HG03442 (cell line): ENCODE results near the gene THEM4.
"Not testable (repeated sequence)": the region's sequence is repeated elsewhere in the genome, so short reads cannot be mapped to it uniquely, and the experiment has no call there.

ENCODE experiments used
- ATAC-seq: cut with Tn5 transposase; IDR thresholded peaks from one replicate; pipeline ENCODE4 v1.9.1; 2021; ENCODE audit warnings: mild to moderate bottlenecking, moderate library complexity; ENCODE audit not compliant: unreplicated experiment

The THEM4 gene

DNA sequence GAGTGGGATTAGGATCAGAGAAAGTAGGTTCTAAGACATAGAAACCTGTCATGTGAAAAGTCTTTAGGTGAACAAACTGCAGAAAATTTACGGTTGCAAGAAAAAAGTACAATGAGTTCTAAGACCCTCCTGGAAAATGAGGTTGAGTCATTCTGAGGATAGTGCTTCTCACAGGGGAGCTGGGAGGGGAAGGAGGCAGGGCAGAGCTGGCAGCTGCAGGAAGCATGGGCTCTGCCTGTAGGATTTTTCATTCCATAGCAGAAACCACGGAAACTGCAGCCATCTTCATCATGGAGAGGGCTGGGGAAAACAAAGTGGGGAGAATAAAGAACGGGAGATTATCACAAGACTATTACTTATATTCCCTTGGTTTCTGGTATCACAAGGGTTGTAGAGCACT, 25.8 kb upstream of the THEM4 start:
- ATAC-seq, result no peak

GRCh38 chr1:151934048-151934493, 24.8 kb upstream of the THEM4 start:
- ATAC-seq, result no peak

- ATAC-seq, result no peak
These were observed 15.6 kb upstream of the THEM4 start for GRCh38 chr1:151924691-151925587.

- no peak for ATAC-seq
These were observed 14.1 kb upstream of the THEM4 start for GRCh38 chr1:151923422-151923821.

GRCh38 chr1:151920149-151920548, 10.8 kb upstream of the THEM4 start:
- ATAC-seq, result no peak

GRCh38 chr1:151918819-151919610, 9.7 kb upstream of the THEM4 start:
- no peak for ATAC-seq

DNA sequence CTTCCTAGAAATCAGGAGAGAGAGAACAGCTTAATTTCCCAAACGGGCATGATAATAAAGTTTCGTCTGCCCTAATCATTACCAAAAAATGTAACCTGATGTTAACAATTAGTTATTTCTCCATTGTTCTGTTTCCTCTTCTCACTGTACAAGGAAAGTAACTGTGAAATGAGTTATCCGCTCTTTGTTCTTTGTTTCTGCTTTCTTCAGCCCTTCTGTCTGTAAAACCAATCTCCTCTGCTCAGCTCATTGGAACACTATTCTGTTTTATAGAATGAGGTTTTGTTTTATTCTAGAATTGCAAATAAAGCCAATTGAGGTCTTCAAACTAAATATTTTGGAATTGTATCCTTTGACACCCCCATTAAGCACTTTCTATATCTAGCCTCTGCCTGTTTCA, 8.8 kb upstream of the THEM4 start:
- no peak for ATAC-seq

DNA sequence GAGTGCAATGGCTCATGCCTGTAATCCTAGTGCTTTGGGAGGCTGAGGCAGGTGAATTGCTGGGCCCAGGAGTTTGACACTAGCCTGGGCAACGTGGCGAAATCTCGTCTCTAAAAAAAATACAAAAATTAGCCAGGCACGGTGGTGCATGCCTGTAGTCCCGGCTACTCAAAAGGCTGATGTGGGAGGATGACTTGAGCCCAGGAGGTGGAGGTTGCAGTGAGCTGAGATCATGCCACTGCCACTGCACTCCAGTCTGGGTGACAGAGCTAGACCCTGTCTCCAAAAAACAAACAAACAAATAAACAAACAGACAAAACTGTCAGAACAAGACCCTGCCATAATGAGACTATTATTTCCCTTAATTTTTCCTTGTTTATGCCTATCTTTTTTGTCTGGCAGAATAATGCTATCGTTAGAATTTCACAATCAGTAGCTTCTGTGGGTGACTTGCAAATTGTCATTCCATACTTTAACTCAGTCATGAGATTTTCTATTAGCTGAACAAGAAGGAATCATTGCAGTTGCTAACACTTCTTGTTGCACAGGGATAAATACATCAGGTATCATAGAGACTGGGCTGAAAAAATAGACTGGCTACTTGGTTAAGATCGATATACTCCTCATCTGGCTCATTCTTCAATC, 7.5 kb upstream of the THEM4 start:
- no peak for ATAC-seq

- ATAC-seq, result no peak
These were observed 5.9 kb upstream of the THEM4 start for GRCh38 chr1:151915061-151915686.

DNA sequence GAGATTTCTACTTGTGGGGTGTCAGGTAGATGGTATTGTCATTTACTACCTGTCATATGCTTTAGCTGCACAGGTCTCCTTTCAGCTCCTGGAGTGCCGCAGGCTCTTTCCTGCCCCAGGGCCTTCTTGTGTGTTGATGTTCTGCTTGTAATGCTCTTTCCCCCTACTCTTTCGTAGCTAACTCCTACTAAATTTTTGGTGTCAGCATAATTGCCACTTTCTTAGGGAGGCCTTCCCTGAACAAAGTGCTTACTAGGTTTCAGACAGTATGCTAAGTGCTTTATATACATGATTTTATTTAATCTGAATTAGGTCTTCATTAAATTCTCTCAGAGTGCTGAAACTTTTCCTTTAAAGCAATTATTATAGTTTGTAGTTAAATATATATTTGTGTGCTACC, 4.8 kb upstream of the THEM4 start:
- no peak for ATAC-seq

- no peak for ATAC-seq
These were observed 3.7 kb upstream of the THEM4 start for GRCh38 chr1:151912973-151913372.

- no peak for ATAC-seq
These were observed 1.1 kb downstream of the THEM4 start for GRCh38 chr1:151908228-151908691.

- no peak for ATAC-seq
These were observed 1.8 kb downstream of the THEM4 start for GRCh38 chr1:151907363-151908139.

GRCh38 chr1:151906324-151906645, 3.0 kb downstream of the THEM4 start:
- not testable (repeated sequence) for ATAC-seq

GRCh38 chr1:151905443-151906323, 3.6 kb downstream of the THEM4 start:
- not testable (repeated sequence) for ATAC-seq

DNA sequence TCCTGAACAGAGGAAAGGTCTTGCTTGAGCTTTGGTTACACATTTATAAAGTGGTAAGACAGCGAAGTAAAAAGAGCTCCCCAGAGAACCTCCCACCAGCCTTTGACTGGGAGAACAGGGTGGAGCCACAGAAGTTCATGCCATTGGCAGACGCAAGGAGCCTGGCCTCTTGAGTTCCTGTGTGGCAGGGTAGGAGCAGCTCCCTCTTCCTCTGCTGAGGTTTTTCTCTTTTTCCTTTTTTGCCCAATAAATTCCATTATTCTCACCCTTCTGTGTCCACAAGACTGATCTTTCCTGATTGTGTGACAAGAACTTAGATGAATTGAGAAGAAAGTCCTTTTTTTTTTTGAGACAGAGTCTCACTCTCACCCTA, 4.3 kb downstream of the THEM4 start:
- ATAC-seq, result no peak

DNA sequence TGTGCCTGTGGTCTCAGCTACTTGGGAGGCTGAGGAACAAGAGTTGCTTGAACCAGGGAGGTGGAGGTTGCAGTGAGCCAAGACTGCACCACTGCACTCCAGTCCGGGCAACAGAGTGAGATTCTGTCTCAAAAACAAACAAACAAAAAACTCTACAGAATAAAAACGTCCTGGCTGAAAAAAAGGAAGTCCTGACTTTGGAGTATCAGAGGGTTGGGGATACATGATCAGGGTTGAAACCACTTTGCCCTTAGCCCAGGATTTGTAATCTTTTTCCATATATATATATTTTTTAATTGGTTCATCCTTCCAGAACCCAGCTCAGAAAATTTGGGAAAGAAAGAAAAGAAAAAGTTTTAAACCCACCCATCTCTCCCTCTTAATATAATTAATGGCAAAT, 6.5 kb downstream of the THEM4 start:
- ATAC-seq, result no peak

GRCh38 chr1:151900804-151901203, 8.5 kb downstream of the THEM4 start:
- ATAC-seq, result not testable (repeated sequence)

DNA sequence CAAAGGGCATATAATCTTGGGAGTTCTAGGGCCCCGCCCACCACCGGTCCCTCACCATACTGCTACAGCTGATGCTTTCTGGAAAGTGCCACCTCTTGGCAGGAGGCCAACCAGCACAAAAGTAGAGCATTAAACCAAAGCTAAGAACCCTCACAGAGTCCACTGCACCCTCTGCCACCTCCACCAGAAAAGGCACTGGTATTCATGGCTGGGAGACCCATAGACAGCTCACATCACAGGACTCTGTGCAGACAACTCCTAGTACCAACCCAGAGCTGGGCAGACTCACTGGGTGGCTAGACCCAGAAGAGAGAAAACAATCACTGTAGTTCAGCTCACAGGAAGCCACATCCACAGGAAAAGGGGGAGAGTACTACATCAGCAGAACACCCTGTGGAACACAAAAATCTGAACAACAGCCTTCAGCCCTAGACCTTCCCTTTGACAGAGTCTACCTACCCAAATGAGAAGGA, 10.8 kb downstream of the THEM4 start:
- ATAC-seq, result no peak
